Adrenal gland (tissue), 5 donors: ENCODE measurements around the gene GRM5.

ENCODE experiments used
- POLR2A ChIP-seq, 2 donors: fragments of 450-650 bp; IDR thresholded peaks; one replicate each; pipeline ENCODE4 v1.6.1; 2017; ENCODE audit warnings: antibody characterized with exemption in 2 of 2, mild to moderate bottlenecking in 2 of 2, moderate library complexity in 1 of 2
- TF ChIP-seq, protein P1 (sequence below), 6 experiments: fragments of 450-650 bp in 4 of 6; fragments of 200-600 bp in 2 of 6; sonication (generic) in 1 of 6; IDR thresholded peaks; 1 replicate in 5 of 6; 2 replicates in 1 of 6; pipeline versions ENCODE4 v1.5.1 to v1.8.0; 2016 to 2021; ENCODE audit warnings: antibody characterized with exemption in 6 of 6, mild to moderate bottlenecking in 2 of 6, moderate library complexity in 1 of 6
- donor health status: DM: no; HTN: no; CAD: no.

DNA sequence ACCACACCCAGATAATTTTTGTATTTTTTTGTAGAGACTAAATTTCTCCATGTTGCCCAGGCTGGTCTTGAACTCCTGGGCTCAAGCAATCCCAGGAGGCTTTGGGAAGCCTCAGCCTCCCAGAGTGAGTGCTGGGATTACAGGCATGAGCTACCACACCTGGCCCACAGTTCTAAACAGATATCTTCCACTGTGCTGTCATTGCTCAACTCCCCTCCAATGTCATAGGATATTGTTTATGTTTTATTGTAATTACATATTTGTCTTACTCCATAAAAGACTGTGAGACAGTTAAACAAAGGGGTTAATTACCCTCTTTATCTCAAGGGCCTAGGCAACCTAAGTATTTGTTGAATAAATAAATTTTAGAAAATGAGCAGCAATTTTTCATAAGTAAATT, 204.2 kb downstream of the GRM5 start:
- no peak for TF ChIP-seq POLR2A (IDR thresholded peaks at IDR 0.05)
- TF ChIP-seq, protein P1, sequence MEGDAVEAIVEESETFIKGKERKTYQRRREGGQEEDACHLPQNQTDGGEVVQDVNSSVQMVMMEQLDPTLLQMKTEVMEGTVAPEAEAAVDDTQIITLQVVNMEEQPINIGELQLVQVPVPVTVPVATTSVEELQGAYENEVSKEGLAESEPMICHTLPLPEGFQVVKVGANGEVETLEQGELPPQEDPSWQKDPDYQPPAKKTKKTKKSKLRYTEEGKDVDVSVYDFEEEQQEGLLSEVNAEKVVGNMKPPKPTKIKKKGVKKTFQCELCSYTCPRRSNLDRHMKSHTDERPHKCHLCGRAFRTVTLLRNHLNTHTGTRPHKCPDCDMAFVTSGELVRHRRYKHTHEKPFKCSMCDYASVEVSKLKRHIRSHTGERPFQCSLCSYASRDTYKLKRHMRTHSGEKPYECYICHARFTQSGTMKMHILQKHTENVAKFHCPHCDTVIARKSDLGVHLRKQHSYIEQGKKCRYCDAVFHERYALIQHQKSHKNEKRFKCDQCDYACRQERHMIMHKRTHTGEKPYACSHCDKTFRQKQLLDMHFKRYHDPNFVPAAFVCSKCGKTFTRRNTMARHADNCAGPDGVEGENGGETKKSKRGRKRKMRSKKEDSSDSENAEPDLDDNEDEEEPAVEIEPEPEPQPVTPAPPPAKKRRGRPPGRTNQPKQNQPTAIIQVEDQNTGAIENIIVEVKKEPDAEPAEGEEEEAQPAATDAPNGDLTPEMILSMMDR (IDR thresholded peaks at IDR 0.05), result no peak
